ENCODE results near the gene PRM1. TPM values are rescaled to one million over a fixed set of nuclear protein-coding genes. Genes with fewer than 3 reads are reported as not detected.

Gene PRM1
- polyA plus RNA-seq, 10 donors: not detected

DNA sequence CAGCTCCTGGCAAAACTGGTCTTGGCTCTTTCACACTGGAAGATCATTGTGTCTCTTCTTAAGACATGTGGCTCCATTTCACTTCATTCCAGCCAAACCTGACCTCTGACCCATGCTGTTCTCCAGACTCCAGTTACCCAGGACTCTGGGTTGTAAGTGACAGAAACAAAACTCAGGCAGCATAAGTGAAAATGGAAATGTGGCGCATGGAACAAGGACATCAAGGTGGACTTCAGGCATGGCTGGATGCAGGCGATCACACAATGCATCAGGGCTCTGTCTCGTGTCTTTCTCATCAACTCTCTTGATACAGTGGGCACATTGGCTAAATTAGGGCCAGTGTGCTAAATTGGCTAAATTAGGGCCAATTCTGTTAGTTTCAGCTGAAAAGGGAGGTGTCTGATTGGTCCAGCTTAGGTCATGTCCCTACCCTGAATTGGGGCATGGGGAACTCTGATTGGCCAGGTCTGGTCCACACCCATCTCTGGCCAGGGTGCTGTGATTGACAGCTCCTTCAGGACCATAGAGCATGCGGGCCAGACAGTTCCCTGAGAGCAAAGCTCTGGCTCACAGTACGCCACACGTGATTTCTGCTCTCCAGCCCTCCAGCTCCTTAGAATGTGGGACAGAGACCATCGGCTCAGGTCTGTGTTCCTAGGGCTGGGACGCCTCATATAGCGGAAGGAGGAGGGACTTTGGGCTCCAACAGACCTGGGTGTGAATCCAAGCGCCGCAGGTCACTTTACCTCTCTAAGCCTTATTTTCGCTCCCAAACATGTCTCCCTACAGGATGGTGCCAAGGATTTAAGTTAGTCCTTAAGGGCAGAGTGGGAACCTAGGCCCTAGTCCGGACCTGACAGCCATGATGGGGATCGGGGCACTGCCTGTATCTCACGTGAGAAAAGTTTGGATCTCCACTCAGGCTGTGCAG, 42.6 kb downstream of the PRM1 start:
- no peak for DNase-seq

DNA sequence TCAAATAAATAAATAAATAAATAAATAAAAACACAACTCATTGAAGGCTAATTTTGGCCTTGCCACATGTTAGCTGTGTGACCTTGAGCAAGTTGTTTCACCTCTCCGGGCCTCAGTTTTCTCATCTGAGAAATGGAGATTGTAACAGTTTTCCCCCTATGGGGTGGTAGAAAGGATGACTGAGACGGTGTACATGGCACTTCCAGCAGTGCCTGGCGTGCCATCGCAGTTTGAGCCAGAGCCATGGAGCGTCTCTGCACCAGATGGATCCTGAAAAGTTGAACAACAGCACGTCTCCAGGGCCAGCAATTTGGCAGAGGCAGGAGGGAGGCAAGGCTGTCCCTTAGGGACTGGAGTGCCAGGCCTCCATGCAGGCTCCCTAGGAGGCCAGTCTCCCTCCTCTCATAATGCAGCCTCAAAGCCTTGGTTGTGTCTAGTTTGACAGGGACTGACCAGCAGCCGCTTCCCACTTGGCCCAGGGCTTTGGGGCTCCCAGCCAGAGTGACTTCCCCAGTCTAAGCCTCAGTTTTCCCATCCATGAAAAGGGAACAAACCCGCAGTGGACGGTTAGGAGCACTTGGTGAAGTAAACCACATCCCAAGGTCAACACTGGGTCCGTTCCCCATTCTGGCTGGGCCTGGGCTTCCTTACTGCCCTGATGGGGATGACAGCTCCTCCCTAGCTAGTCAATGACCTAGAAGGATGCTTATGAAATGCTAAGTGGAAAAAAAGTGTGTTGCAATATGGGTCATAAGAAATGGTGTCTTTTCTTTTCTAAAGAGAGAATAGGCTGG, 44.5 kb downstream of the PRM1 start:
- DNase-seq: no peak

DNA sequence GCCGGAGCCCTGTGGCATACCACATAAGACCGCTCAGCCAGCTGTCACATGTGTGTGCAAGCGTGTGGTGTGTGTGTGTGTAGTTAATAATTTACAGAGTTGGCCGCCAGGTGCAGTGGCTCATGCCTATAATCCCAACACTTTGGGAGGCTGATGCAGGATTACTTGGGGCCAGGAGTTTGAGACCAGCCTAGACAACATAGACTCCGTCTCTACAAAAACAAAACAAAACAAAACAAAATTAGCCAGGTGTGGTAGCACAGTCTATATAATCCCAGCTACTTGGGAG, 45.5 kb downstream of the PRM1 start:
- no peak for DNase-seq

DNA sequence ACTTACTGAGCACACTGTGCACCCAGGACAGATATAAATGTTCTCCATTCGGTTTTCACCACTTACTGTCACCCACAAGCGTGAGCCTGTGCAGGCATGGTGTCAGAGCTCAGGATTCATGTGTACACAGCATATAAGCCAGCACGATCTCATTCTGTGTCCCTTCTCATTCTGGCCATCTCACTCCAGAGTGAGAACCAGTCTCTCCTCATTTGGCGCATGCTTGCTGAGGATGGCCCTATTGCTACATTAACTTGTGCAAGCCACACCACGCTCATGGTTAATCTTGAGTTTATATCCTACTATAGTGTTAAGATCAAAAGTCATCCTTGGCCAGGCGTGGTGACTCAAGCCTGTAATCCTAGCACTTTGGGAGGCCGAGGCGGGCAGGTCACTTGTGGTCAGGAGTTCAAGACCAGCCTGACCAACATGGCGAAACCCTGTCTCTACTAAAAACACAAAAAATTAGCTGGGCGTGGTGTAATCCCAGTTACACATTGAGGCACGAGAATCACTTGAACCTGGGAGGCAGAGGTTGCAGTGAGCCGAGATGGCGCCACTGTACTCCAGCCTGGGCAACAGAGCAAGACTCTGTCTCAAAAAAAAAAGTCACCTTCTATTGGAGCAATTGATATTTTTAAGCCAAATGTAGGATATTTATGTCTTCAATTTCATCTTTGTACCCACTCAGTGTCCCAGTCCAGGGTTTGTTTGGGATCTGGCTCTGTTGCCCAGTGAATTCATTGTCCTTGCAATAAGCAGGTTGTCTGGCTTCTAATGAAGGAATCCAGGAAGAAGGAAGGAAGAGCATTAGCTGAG, 46.0 kb downstream of the PRM1 start:
- DNase-seq: no peak

DNA sequence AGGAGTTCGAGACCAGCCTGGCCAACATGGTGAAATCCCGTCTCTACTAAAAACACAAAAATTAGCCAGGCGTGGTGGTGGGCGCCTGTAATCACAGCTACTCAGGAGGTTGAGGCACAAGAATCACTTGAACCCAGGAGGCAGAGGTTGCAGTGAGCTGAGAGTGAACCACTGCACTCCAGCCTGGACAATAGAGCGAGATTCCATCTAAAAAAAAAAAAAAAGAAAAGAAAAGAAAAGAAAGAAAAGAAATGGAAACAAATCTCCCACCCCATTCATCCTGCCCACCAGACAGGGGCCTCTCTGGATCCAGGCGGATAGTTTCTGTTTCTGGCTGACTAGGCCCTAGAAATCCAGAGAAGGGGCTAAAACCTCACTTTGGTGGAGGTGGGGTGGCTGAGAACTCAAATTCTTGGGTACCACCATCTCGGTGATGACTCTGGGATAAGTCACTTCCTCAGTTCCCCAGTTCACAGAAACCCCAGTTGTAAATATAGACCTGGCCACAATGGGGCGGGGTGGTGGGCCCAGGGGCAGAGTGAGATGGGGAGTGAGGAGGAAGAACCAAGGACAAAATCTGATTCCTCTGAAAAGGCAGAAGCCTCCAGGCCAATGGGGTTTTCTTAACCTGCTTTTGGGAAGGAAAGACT, 47.3 kb downstream of the PRM1 start:
- DNase-seq: no peak

DNA sequence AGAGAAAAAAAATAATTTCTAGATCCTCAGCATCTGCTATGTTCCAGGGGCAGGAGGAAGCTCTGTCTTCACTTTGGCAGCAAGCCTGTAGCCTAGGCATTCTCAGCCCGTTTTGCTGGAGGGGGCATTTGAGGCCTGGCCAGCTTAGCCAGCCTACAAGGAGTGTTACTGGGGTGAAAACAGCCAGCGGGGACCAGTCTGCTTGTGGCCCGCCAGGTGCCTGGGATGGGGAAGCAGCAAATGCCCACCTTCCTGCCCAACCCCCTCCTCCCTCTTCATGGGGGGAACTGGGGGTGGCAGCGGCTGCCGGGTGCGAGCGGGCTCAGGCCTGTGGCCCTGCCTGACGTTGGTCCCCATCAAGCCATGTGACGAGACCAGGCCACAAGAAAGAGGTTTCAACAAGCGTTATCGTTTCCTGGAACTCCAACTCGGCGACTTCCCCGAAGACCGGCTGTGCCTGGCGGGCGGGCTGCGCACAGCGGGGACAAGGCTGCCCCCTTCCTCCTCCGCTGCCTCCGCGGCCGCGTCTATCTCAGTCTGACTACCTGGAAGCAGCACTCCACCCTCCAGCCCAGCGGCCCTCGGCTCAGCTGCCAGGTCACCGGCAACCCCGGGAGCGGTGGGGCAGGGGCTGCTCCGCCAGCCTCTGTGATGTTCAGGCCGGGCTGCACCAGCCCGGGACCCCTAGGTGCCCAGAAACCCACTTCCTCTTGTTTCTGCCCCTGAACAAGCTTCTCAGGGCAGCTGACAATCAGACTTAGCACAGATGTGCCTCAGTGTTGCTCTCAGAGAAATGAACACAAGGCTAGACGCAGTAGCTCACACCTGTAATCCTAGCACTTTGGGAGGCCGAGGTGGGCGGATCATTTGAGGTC, 48.0 kb downstream of the PRM1 start:
- DNase-seq: peak in 1 of 3 donors; percentile 37

- DNase-seq: no peak
These were observed 48.8 kb downstream of the PRM1 start for GRCh38 chr16:11232302-11232851.

DNA sequence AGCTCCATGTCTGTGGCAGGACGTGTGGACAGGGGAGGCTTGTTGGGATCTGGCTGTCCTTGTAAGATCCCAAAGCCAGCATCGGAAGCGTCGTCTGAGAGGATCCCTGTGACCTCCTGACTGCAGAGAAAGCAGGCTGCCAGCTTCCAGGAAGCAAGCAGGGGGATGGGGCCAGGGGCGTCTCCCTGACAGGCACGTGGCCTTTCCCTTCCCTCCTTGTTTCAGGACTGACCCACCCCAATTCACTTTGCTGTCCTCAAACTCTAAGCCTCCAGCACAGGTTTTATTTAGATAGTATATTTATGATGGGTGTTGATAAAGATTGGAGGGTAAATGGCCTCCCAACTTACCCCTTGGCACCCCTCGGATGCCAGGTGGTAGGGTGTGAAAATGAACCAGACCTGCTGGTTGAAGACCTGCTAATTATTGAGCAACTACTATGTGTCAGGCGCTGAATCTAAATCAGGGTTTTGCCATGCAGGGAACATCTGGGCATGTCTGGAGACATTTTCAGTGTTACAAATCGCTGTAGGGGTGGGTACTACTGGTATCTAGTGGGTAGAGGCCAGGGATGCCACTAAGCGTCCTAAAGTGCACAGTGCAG, 49.7 kb downstream of the PRM1 start:
- no peak for DNase-seq

Other genes with a start within 250 kb of the PRM1 start
- gene SOCS1, start 25.1 kb downstream of the PRM1 start, polyA plus RNA-seq (ENCODE audit: insufficient read length in 10 of 10): 1 to 10 TPM; 1.2 to 3.4 (median 2.3) TPM
- gene TNP2, start 12.0 kb downstream of the PRM1 start, polyA plus RNA-seq (ENCODE audit: insufficient read length in 10 of 10): not detected
- not detected for gene PRM3, start 7.7 kb downstream of the PRM1 start, polyA plus RNA-seq (ENCODE audit: insufficient read length in 10 of 10)
- gene PRM2, start 4.8 kb downstream of the PRM1 start, polyA plus RNA-seq (ENCODE audit: insufficient read length in 10 of 10): not detected
- 10 to 100 TPM in 3 of 10 donors, 1 to 10 TPM in 7; 6.6 to 12.7 (median 9.0) TPM for gene RMI2, start 64.1 kb upstream of the PRM1 start, polyA plus RNA-seq (ENCODE audit: insufficient read length in 10 of 10)

Data from muscle of back (tissue), 11 donors.